ENCODE measurements around the gene SYNE1. TPM values are rescaled to one million over a fixed set of nuclear protein-coding genes. Genes with fewer than 3 reads are reported as not detected.

SYNE1 gene
- total and polyA plus RNA-seq, 2 of the 8 experiments (the other 6 are each of a cell fraction or from before 2014, with no cell fraction given): 2.8 to 5.5 TPM

- H3K23ac ChIP-seq (ENCODE audit: insufficient read length): no peak overlapping the region
- no peak overlapping the region for H2BK120ac ChIP-seq (replicated peaks; ENCODE audit: low read depth, low read length)
- H3K9me3 ChIP-seq (ENCODE audit: insufficient read depth in 2 of 2, low read depth in 1 of 2, low read length in 1 of 2): no peaks in the 10 kb centered on the region
- H3K4me2 ChIP-seq (ENCODE audit: insufficient read depth in 1 of 2, low read depth in 2 of 2, low read length in 2 of 2): no peak overlapping the region
- no peak overlapping the region for H4K91ac ChIP-seq (replicated peaks; ENCODE audit: insufficient read length, low read length)
- no peaks in the 10 kb centered on the region for H3K23me2 ChIP-seq (ENCODE audit: low read depth, low read length)
- H3K14ac ChIP-seq (ENCODE audit: insufficient read length): no peak overlapping the region
- 83% methylated on average over 1 of the region's 1 CpG; no CpG with 5 or more reads in 1 of the 2 experiments for whole genome bisulfite sequencing, 2 experiments (ENCODE audit: extremely low coverage in 1 of 2, insufficient coverage in 1 of 2, insufficient read length in 1 of 2, insufficient replicate concordance in 2 of 2, low coverage in 1 of 2, low lambda C conversion rate in 2 of 2, missing lambda C conversion rate in 1 of 2)
- no peaks in the 10 kb centered on the region for H4K20me1 ChIP-seq (replicated peaks in 1 of 2; ENCODE audit: control insufficient read depth in 1 of 2, insufficient read depth in 2 of 2, low read length in 2 of 2)
- ChIA-PET CTCF (ENCODE audit: partially characterized antibody) (interaction anchor here (0.5 to 2.1 kb wide), 3 partner anchors 32 to 405 kb away, joined by 3 to 15 read pairs (median 6); no protein-coding TSS in a partner anchor), POLR2A (ENCODE audit: partially characterized antibody) (no interaction called here)
- H3K4ac ChIP-seq (replicated peaks; ENCODE audit: insufficient read length, low read depth, low read length): no peak overlapping the region
- no peak overlapping the region for H2BK5ac ChIP-seq (ENCODE audit: low read depth, low read length)
- H3K4me3 ChIP-seq (ENCODE audit: extremely low read depth in 1 of 4, insufficient read depth in 2 of 4, low read depth in 3 of 4, low read length in 4 of 4): no peak overlapping the region
- H4K8ac ChIP-seq (ENCODE audit: extremely low read depth, insufficient read depth, low read length): no peak overlapping the region
- H4K5ac ChIP-seq (ENCODE audit: insufficient read length, low read depth, low read length): no peak overlapping the region
- H3K79me2 ChIP-seq (ENCODE audit: control insufficient read depth in 1 of 2, insufficient read depth in 2 of 2, low read length in 2 of 2): no peaks in the 10 kb centered on the region
- no peak overlapping the region for H2BK12ac ChIP-seq (ENCODE audit: low read depth, low read length)
- H2AFZ ChIP-seq (ENCODE audit: low read length): no peak overlapping the region
- no peaks in the 10 kb centered on the region for H3K36me3 ChIP-seq (ENCODE audit: control insufficient read depth in 2 of 4, insufficient read depth in 4 of 4, low read length in 3 of 4)
- no peak for FAIRE-seq
- no peak overlapping the region for H2BK15ac ChIP-seq (ENCODE audit: low read length)
- H3K27me3 ChIP-seq (replicated peaks in 1 of 4; ENCODE audit: control insufficient read depth in 3 of 4, extremely low read depth in 1 of 4, insufficient read depth in 3 of 4, low read length in 3 of 4): no peaks in the 10 kb centered on the region
- no peak for DNase-seq (ENCODE audit: low read depth in 1 of 2, low spot score in 2 of 2)
- H3K9ac ChIP-seq (replicated peaks in 1 of 4; ENCODE audit: extremely low read depth in 1 of 4, low read depth in 3 of 4, low read length in 3 of 4): no peak overlapping the region
- H3K27ac ChIP-seq (ENCODE audit: low read depth, low read length): no peak overlapping the region
- no peak overlapping the region for H3K18ac ChIP-seq (ENCODE audit: extremely low read depth, low read length)
- H2AK5ac ChIP-seq (ENCODE audit: low read depth, low read length): no peak overlapping the region
- H2BK20ac ChIP-seq (ENCODE audit: low read length): no peak overlapping the region
- no peak overlapping the region for H3K56ac ChIP-seq (replicated peaks; ENCODE audit: insufficient read length, low read depth, low read length)
- no peak for TF ChIP-seq RBBP5 (IDR thresholded peaks at IDR 0.05; ENCODE audit: borderline replicate concordance, low read depth, low read length)
- no peak for TF ChIP-seq CTCF (IDR thresholded peaks at IDR 0.05; ENCODE audit: control extremely low read depth in 1 of 3, insufficient read depth in 1 of 3, low read depth in 1 of 3, low read length in 3 of 3)
- no peak for TF ChIP-seq NANOG (IDR thresholded peaks at IDR 0.05; ENCODE audit: insufficient read depth, low read depth, low read length, poor library complexity, severe bottlenecking)
- H3K4me1 ChIP-seq (replicated peaks in 1 of 4; ENCODE audit: control insufficient read depth in 3 of 4, insufficient read depth in 4 of 4, low read length in 3 of 4): 0 out of 7 replicates have a peak, but pooled peaks cover 0 to 2% (median 0%) of the 10 kb centered on the region in 4 experiments
- no peaks in the 10 kb centered on the region for H3K79me1 ChIP-seq (ENCODE audit: low read depth, low read length)
These were observed 331.5 kb downstream of the SYNE1 start for GRCh38 chr6:152305672-152306071.

Measured in H1 (cell line).